HepG2 (cell line): Measurements from ENCODE around the gene PDCD11. TPM values are rescaled to one million over a fixed set of nuclear protein-coding genes. Genes with fewer than 3 reads are reported as not detected.

Source experiments
- CCAR2 ChIP-seq: fragments of 200-400 bp; formaldehyde crosslinking; optimal IDR thresholded peaks from 2 replicates; pipeline ENCODE3; 2018; ENCODE audit warnings: low read depth, mild to moderate bottlenecking, low read length, moderate library complexity
- REL ChIP-seq: sonication (generic); formaldehyde crosslinking; conservative IDR thresholded peaks from 2 replicates; pipeline ENCODE4 v1.8.0; 2022; ENCODE audit warnings: mild to moderate bottlenecking, missing genetic modification reagents, moderate library complexity
- SAFB2 ChIP-seq: sonication (generic); formaldehyde crosslinking; IDR thresholded peaks from 2 replicates; pipeline ENCODE4 v1.5.1; 2020; ENCODE audit warnings: missing genetic modification reagents, low read depth, mild to moderate bottlenecking, borderline replicate concordance
- WIZ ChIP-seq: sonication (generic); formaldehyde crosslinking; IDR thresholded peaks from 2 replicates; pipeline ENCODE4 v1.5.1; 2020; ENCODE audit warnings: mild to moderate bottlenecking, missing genetic modification reagents
- YEATS2 ChIP-seq: sonication (generic); formaldehyde crosslinking; IDR thresholded peaks from 2 replicates; pipeline ENCODE4 v1.4.0; 2020; ENCODE audit warnings: missing genetic modification reagents, borderline replicate concordance
- ZNF143 ChIP-seq: sonication (generic); formaldehyde crosslinking; IDR thresholded peaks from 2 replicates; pipeline ENCODE4 v1.4.0; 2020; ENCODE audit warnings: missing genetic modification reagents
- ZNF331 ChIP-seq: sonication (generic); formaldehyde crosslinking; IDR thresholded peaks from 2 replicates; pipeline ENCODE4 v1.4.0; 2020; ENCODE audit warnings: missing genetic modification reagents
- ZNF496 ChIP-seq: sonication (generic); formaldehyde crosslinking; IDR thresholded peaks from 2 replicates; pipeline ENCODE4 v1.8.1; 2023; ENCODE audit warnings: mild to moderate bottlenecking, moderate library complexity, missing genetic modification reagents; ENCODE audit not compliant: insufficient replicate concordance
- ZSCAN21 ChIP-seq: sonication (generic); formaldehyde crosslinking; IDR thresholded peaks from 2 replicates; pipeline ENCODE4 v1.8.0; 2022; ENCODE audit warnings: mild to moderate bottlenecking, missing genetic modification reagents, moderate library complexity, borderline replicate concordance
- polyA plus RNA-seq, 8 experiments: library from polyadenylated mRNA; depleted of rRNA in 3 of 8; stranded (reverse) in 7 of 8; unstranded in 1 of 8; fragments of >200 nt; fragmentation: Illumina TruSeq in 4 of 8; extraction: Trizol in 4 of 8; gene quantifications; 2 replicates each; pipeline versions ENCODE4 v1.2.1 to v1.2.3, GENCODE V29; 2011 to 2016; ENCODE audit warnings: low read depth in 4 of 8, missing spikeins in 1 of 8, mixed read lengths in 1 of 8; ENCODE audit not compliant: insufficient read depth in 1 of 8
- total RNA-seq, 5 experiments: library from RNA; depleted of rRNA; stranded (reverse); fragments of >200 nt; fragmentation: Illumina TruSeq; extraction: Trizol; gene quantifications; 2 replicates each; pipeline ENCODE4 v1.2.3, GENCODE V29; 2016; ENCODE audit warnings: low read depth in 1 of 5
- TF ChIP-seq, protein P1 (sequence below): IDR thresholded peaks from 2 replicates; pipeline ENCODE4 v1.6.1; 2012; ENCODE audit warnings: inconsistent platforms
- TF ChIP-seq, protein P2 (sequence below): sonication (generic); formaldehyde crosslinking; IDR thresholded peaks from 2 replicates; pipeline ENCODE4 v1.4.0; 2020; ENCODE audit warnings: mild to moderate bottlenecking, missing genetic modification reagents
- TF ChIP-seq, protein P3 (sequence below): sonication (generic); formaldehyde crosslinking; IDR thresholded peaks from 2 replicates; pipeline ENCODE4 v1.5.0; 2020; ENCODE audit warnings: missing genetic modification reagents
- TF ChIP-seq, protein P4 (sequence below), 2 experiments: sonication (generic) in 1 of 2; formaldehyde crosslinking in 1 of 2; IDR thresholded peaks; 2 replicates each; pipeline versions ENCODE4 v1.4.0 to v1.6.1; 2016 to 2020; ENCODE audit warnings: borderline replicate concordance in 1 of 2, low read depth in 1 of 2, mild to moderate bottlenecking in 1 of 2, missing genetic modification reagents in 1 of 2
- TF ChIP-seq, protein P5 (sequence below): sonication (generic); formaldehyde crosslinking; IDR thresholded peaks from 2 replicates; pipeline ENCODE4 v1.5.0; 2020; ENCODE audit warnings: missing genetic modification reagents, mild to moderate bottlenecking, borderline replicate concordance
- TF ChIP-seq, protein P6 (sequence below): sonication (generic); formaldehyde crosslinking; IDR thresholded peaks from 2 replicates; pipeline ENCODE4 v1.4.0; 2020; ENCODE audit warnings: missing genetic modification reagents, mild to moderate bottlenecking, borderline replicate concordance

PDCD11 gene
- total and polyA plus RNA-seq, 2 of the 13 experiments (the other 11 are each of a cell fraction or from before 2014, with no cell fraction given), result 12.8 to 52.8 TPM

DNA sequence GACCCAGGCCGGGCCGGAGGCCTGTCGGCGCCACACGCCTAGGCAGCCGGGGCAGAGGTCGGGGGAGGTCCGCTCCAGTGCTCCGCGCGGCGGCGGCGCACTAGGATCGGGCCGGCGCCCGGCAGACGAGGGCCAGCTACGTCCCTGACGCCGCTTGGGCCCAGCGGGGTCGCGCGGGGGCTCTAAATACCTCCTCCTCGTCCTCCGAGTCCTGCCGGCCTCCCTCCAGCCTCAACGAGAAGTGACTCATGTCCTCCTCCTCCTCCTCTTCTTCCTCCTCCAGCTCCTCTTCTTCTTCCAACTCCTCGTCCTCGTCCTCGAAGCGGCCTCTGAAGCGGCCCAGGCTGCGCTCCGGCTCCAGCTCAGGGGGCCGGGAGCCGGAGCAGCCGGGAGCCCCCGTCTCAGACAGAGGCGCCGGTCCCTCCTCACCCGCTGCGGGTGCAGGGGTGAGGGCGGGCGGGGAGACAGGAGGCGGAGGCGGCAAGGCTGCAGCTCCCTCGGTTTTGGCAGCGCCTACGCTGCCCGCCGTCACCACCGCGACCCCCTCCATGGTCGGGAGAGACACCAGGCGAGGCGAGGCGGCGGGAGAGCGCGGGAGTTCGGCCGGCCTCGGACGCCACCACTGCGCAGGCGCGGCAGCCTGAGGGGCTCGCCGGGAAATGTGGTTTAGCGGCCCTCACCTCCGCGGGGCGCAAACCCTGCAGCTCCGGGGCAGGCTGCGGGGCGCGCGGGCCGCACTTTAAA lies 45.7 kb upstream of the PDCD11 start, which contains the start of gene PCGF6 (continued):
- TF ChIP-seq CCAR2, result no peak
- TF ChIP-seq, protein P1, sequence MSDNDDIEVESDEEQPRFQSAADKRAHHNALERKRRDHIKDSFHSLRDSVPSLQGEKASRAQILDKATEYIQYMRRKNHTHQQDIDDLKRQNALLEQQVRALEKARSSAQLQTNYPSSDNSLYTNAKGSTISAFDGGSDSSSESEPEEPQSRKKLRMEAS, result peak; percentile 85
- TF ChIP-seq, protein P2, sequence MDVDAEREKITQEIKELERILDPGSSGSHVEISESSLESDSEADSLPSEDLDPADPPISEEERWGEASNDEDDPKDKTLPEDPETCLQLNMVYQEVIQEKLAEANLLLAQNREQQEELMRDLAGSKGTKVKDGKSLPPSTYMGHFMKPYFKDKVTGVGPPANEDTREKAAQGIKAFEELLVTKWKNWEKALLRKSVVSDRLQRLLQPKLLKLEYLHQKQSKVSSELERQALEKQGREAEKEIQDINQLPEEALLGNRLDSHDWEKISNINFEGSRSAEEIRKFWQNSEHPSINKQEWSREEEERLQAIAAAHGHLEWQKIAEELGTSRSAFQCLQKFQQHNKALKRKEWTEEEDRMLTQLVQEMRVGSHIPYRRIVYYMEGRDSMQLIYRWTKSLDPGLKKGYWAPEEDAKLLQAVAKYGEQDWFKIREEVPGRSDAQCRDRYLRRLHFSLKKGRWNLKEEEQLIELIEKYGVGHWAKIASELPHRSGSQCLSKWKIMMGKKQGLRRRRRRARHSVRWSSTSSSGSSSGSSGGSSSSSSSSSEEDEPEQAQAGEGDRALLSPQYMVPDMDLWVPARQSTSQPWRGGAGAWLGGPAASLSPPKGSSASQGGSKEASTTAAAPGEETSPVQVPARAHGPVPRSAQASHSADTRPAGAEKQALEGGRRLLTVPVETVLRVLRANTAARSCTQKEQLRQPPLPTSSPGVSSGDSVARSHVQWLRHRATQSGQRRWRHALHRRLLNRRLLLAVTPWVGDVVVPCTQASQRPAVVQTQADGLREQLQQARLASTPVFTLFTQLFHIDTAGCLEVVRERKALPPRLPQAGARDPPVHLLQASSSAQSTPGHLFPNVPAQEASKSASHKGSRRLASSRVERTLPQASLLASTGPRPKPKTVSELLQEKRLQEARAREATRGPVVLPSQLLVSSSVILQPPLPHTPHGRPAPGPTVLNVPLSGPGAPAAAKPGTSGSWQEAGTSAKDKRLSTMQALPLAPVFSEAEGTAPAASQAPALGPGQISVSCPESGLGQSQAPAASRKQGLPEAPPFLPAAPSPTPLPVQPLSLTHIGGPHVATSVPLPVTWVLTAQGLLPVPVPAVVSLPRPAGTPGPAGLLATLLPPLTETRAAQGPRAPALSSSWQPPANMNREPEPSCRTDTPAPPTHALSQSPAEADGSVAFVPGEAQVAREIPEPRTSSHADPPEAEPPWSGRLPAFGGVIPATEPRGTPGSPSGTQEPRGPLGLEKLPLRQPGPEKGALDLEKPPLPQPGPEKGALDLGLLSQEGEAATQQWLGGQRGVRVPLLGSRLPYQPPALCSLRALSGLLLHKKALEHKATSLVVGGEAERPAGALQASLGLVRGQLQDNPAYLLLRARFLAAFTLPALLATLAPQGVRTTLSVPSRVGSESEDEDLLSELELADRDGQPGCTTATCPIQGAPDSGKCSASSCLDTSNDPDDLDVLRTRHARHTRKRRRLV (CRISPR knock-in tag), result no peak
- TF ChIP-seq REL, result no peak
- peak; percentile 24; the same call in 1 of the 2 replicates for TF ChIP-seq ZNF331 (CRISPR knock-in tag)
- TF ChIP-seq ZSCAN21, result no peak
- TF ChIP-seq, protein P3, sequence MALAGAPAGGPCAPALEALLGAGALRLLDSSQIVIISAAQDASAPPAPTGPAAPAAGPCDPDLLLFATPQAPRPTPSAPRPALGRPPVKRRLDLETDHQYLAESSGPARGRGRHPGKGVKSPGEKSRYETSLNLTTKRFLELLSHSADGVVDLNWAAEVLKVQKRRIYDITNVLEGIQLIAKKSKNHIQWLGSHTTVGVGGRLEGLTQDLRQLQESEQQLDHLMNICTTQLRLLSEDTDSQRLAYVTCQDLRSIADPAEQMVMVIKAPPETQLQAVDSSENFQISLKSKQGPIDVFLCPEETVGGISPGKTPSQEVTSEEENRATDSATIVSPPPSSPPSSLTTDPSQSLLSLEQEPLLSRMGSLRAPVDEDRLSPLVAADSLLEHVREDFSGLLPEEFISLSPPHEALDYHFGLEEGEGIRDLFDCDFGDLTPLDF (CRISPR knock-in tag), result peak; percentile 86
- TF ChIP-seq WIZ, result no peak
- TF ChIP-seq, protein P4, sequence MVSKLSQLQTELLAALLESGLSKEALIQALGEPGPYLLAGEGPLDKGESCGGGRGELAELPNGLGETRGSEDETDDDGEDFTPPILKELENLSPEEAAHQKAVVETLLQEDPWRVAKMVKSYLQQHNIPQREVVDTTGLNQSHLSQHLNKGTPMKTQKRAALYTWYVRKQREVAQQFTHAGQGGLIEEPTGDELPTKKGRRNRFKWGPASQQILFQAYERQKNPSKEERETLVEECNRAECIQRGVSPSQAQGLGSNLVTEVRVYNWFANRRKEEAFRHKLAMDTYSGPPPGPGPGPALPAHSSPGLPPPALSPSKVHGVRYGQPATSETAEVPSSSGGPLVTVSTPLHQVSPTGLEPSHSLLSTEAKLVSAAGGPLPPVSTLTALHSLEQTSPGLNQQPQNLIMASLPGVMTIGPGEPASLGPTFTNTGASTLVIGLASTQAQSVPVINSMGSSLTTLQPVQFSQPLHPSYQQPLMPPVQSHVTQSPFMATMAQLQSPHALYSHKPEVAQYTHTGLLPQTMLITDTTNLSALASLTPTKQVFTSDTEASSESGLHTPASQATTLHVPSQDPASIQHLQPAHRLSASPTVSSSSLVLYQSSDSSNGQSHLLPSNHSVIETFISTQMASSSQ (IDR thresholded peaks at IDR 0.05; ENCODE audit: low read depth), result no peak
- TF ChIP-seq, protein P4 (CRISPR knock-in tag; IDR thresholded peaks at IDR 0.05; ENCODE audit: borderline replicate concordance), result no peak; the same call in 1 of the 2 replicates
- TF ChIP-seq ZNF496 (CRISPR knock-in tag), result no peak
- TF ChIP-seq, protein P5, sequence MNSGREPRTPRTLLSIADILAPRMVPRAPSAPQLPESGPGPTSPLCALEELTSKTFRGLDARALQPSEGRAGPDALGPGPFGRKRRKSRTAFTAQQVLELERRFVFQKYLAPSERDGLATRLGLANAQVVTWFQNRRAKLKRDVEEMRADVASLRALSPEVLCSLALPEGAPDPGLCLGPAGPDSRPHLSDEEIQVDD (CRISPR knock-in tag), result peak; percentile 53; the same call in 1 of the 2 replicates
- TF ChIP-seq, protein P6, sequence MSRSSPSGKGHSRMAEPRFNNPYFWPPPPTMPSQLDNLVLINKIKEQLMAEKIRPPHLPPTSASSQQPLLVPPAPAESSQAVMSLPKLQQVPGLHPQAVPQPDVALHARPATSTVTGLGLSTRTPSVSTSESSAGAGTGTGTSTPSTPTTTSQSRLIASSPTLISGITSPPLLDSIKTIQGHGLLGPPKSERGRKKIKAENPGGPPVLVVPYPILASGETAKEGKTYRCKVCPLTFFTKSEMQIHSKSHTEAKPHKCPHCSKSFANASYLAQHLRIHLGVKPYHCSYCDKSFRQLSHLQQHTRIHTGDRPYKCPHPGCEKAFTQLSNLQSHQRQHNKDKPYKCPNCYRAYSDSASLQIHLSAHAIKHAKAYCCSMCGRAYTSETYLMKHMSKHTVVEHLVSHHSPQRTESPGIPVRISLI (CRISPR knock-in tag), result no peak
- no peak for TF ChIP-seq SAFB2 (CRISPR knock-in tag)
- peak; percentile 61 for TF ChIP-seq YEATS2 (CRISPR knock-in tag)
- TF ChIP-seq ZNF143 (CRISPR knock-in tag), result peak; percentile 92
